ENCODE data around the gene GCK. TPM values are rescaled to one million over a fixed set of nuclear protein-coding genes. Genes with fewer than 3 reads are reported as not detected.
"Not testable (repeated sequence)": the region's sequence is repeated elsewhere in the genome, so short reads cannot be mapped to it uniquely, and the experiment has no call there.

GCK gene
- total RNA-seq, 1 experiment from 2014 or later = not detected

DNA sequence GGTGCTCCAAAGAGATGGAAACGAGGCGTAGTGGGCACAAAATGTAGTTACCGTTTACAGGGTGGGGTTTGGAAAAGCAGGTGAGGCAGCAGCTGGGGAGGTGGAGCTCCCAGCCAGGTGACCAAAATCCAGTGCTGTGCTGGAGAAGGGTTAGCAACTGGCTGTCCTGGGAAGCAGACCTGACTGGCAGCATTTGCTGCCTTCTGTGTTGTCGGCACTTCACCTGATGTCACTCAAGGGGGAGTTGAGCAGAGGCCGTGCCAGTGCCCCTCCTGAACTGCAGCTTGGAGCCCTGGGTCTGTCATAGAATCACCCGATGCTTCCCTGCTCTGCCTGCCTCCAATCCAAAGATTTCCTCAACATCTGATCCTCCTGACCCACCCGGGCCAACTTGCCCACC, 12.8 kb downstream of the GCK start:
- intact Hi-C loops (cut with micrococcal nuclease) = no loop called here
- Mint-ChIP-seq H3K4me1 (ENCODE audit: insufficient read depth, unreplicated experiment) (peaks cover 9% of the 10 kb centered on the region), H3K27ac (ENCODE audit: low read depth, unreplicated experiment) (no peak overlapping the region), H3K4me3 (ENCODE audit: unreplicated experiment) (no peak overlapping the region), H3K9me3 (ENCODE audit: unreplicated experiment) (no peaks in the 10 kb centered on the region), H3K36me3 (ENCODE audit: insufficient read depth, unreplicated experiment) (no peaks in the 10 kb centered on the region), H3K27me3 (ENCODE audit: insufficient read depth, unreplicated experiment) (no peaks in the 10 kb centered on the region)
- ChIA-PET POLR2A (interaction anchor here (0.9 to 1.1 kb wide), 2 partner anchors 13 to 132 kb away, joined by 3 to 6 read pairs; partner anchors contain the start of gene DBNL), CTCF (interaction anchor here (0.7 kb wide), 1 partner anchor 20 kb away, joined by 3 read pairs; no protein-coding TSS in a partner anchor)
- BruUV-seq (replicated peaks) = no TSS peak
- TF ChIP-seq, protein P1, sequence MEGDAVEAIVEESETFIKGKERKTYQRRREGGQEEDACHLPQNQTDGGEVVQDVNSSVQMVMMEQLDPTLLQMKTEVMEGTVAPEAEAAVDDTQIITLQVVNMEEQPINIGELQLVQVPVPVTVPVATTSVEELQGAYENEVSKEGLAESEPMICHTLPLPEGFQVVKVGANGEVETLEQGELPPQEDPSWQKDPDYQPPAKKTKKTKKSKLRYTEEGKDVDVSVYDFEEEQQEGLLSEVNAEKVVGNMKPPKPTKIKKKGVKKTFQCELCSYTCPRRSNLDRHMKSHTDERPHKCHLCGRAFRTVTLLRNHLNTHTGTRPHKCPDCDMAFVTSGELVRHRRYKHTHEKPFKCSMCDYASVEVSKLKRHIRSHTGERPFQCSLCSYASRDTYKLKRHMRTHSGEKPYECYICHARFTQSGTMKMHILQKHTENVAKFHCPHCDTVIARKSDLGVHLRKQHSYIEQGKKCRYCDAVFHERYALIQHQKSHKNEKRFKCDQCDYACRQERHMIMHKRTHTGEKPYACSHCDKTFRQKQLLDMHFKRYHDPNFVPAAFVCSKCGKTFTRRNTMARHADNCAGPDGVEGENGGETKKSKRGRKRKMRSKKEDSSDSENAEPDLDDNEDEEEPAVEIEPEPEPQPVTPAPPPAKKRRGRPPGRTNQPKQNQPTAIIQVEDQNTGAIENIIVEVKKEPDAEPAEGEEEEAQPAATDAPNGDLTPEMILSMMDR (IDR thresholded peaks at IDR 0.05; ENCODE audit: unreplicated experiment) = no peak
- no peak for DNase-seq (ENCODE audit: unreplicated experiment)

GRCh38 chr7:44175730-44176129, 13.5 kb downstream of the GCK start:
- peaks cover 9% of the 10 kb centered on the region for H3K4me1 Mint-ChIP-seq (ENCODE audit: insufficient read depth, unreplicated experiment)
- TF ChIP-seq, protein P1 (IDR thresholded peaks at IDR 0.05; ENCODE audit: unreplicated experiment) = no peak
- H3K27me3 Mint-ChIP-seq (ENCODE audit: insufficient read depth, unreplicated experiment) = no peaks in the 10 kb centered on the region
- no TSS peak for BruUV-seq (replicated peaks)
- no peak for DNase-seq (ENCODE audit: unreplicated experiment)
- no peaks in the 10 kb centered on the region for H3K36me3 Mint-ChIP-seq (ENCODE audit: insufficient read depth, unreplicated experiment)
- no peak overlapping the region for H3K27ac Mint-ChIP-seq (ENCODE audit: low read depth, unreplicated experiment)
- H3K9me3 Mint-ChIP-seq (ENCODE audit: unreplicated experiment) = no peaks in the 10 kb centered on the region
- no peak overlapping the region for H3K4me3 Mint-ChIP-seq (ENCODE audit: unreplicated experiment)
- ChIA-PET CTCF (interaction anchor here (0.7 kb wide), 1 partner anchor 21 kb away, joined by 3 read pairs; no protein-coding TSS in a partner anchor), POLR2A (no interaction called here)
- intact Hi-C loops (cut with micrococcal nuclease) = no loop called here

GRCh38 chr7:44174694-44174948, 14.6 kb downstream of the GCK start:
- DNase-seq (ENCODE audit: unreplicated experiment); intact Hi-C loops (cut with micrococcal nuclease); H3K27ac Mint-ChIP-seq (ENCODE audit: low read depth, unreplicated experiment); H3K9me3 Mint-ChIP-seq (ENCODE audit: unreplicated experiment); H3K4me3 Mint-ChIP-seq (ENCODE audit: unreplicated experiment); H3K36me3 Mint-ChIP-seq (ENCODE audit: insufficient read depth, unreplicated experiment); H3K4me1 Mint-ChIP-seq (ENCODE audit: insufficient read depth, unreplicated experiment); H3K27me3 Mint-ChIP-seq (ENCODE audit: insufficient read depth, unreplicated experiment); POLR2A ChIA-PET; BruUV-seq (replicated peaks): not testable (repeated sequence)
- CTCF ChIA-PET = interaction anchor here (0.5 kb wide), 1 partner anchor 49 kb away, joined by 3 read pairs; no protein-coding TSS in a partner anchor

DNA sequence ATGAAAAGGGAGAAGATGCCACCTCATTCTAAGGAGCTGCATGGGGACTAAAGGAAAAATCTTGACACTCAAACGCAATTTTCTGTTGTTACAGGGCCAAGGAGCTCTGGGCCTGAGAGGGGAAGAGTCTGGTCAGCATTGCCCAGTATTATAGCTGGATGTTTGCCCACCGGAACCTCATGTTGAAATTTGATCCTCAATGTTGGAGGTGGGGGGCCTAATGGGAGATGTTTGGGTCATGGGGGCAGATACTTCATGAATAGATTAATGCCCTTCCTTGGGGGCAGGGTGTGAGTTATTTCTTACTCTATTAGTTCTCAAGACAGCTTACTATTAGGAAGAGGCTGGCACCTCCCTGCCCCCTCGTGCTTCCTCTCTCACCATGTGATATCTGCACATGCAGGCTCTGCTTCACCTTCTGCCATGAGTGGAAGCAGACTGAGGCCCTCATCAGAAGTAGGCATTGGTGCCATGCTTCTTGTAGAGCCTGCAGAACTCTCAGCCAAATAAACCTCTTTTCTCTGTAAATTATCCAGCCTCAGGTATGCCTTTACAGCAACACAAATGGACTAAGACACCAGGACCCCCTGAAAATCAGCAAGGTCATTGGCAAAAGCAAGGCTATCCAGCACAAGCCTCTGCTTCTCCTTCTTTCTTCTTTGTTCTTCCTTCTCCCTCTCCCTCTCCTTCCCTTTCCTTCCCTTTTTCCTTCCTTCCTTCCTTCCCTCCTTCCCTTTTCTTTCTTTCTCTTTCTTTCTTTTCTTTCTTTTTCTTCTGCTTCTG, 15.1 kb downstream of the GCK start:
- Mint-ChIP-seq H3K4me1 (ENCODE audit: insufficient read depth, unreplicated experiment) (peaks cover 9% of the 10 kb centered on the region), H3K36me3 (ENCODE audit: insufficient read depth, unreplicated experiment) (no peaks in the 10 kb centered on the region), H3K9me3 (ENCODE audit: unreplicated experiment) (no peaks in the 10 kb centered on the region), H3K27me3 (ENCODE audit: insufficient read depth, unreplicated experiment) (no peaks in the 10 kb centered on the region), H3K4me3 (ENCODE audit: unreplicated experiment) (no peak overlapping the region), H3K27ac (ENCODE audit: low read depth, unreplicated experiment) (no peak overlapping the region)
- ChIA-PET POLR2A (interaction anchor here (0.5 kb wide), 1 partner anchor 539 kb away, joined by 4 read pairs; no protein-coding TSS in a partner anchor), CTCF (interaction anchor here (0.6 to 0.9 kb wide), 3 partner anchors 10 to 632 kb away, joined by 3 to 4 read pairs (median 3); no protein-coding TSS in a partner anchor)
- no peak for DNase-seq (ENCODE audit: unreplicated experiment)
- BruUV-seq (replicated peaks) = no TSS peak
- intact Hi-C loops (cut with micrococcal nuclease) = no loop called here
- TF ChIP-seq, protein P1 (IDR thresholded peaks at IDR 0.05; ENCODE audit: unreplicated experiment) = no peak
